SK-N-SH (cell line): ENCODE data around the gene NUDT1. TPM values are rescaled to one million over a fixed set of nuclear protein-coding genes. Genes with fewer than 3 reads are reported as not detected.

Experiments used
- CTCF ChIA-PET: fragments of 300-600, 350-600 bp; formaldehyde crosslinking; extraction: SDS; loops from one replicate; lab custom pipeline; 2021; lab: Yijun Ruan, JAX
- POLR2A ChIA-PET: fragments of 350-600 bp; sonication (Branson Sonifier 250); formaldehyde crosslinking; extraction: SDS; loops from one replicate; lab custom pipeline; 2020; ENCODE audit warnings: antibody characterized with exemption, inconsistent platforms; lab: Yijun Ruan, JAX
- DNase-seq: peaks from one replicate; pipeline ENCODE4 v3.0.0; 2012
- H2AFZ ChIP-seq: fragments of 200-600 bp; sonication (generic); 2 replicates; pipeline ENCODE4 v1.8.1; 2016; ENCODE audit warnings: antibody characterized with exemption, mild to moderate bottlenecking, low read depth
- H3F3A ChIP-seq: fragments of 200-600 bp; sonication (generic); replicated peaks from 2 replicates; pipeline ENCODE3; 2016; ENCODE audit warnings: antibody characterized with exemption, mild to moderate bottlenecking; ENCODE audit not compliant: insufficient read depth
- H3K27ac ChIP-seq, 2 experiments: fragments of 200-500 bp in 1 of 2; fragments of 200-600 bp in 1 of 2; sonication (Bioruptor generic) in 1 of 2; sonication (generic), shearing (Covaris generic) in 1 of 2; 2 replicates each; pipeline versions ENCODE4 v1.5.1 to v1.6.1; 2014 to 2016; ENCODE audit warnings: low read depth in 2 of 2, inconsistent platforms in 1 of 2, low read length in 1 of 2, mild to moderate bottlenecking in 1 of 2, mixed read lengths in 1 of 2
- H3K27me3 ChIP-seq: fragments of 200-600 bp; sonication (generic), shearing (Covaris generic); 2 replicates; pipeline ENCODE4 v1.6.1; 2016; ENCODE audit warnings: mixed run types; ENCODE audit not compliant: insufficient read depth
- H3K36me3 ChIP-seq, 2 experiments: fragments of 200-500 bp in 1 of 2; fragments of 200-600 bp in 1 of 2; sonication (Bioruptor generic) in 1 of 2; sonication (generic) in 1 of 2; replicated peaks in 1 of 2; 2 replicates each; pipeline versions ENCODE3 to v1.5.1; 2014 to 2016; ENCODE audit warnings: low read length in 1 of 2, mild to moderate bottlenecking in 1 of 2; ENCODE audit not compliant: insufficient read depth in 2 of 2, control insufficient read depth in 1 of 2
- H3K4me1 ChIP-seq, 2 experiments: fragments of 200-500 bp in 1 of 2; fragments of 200-600 bp in 1 of 2; sonication (Bioruptor generic) in 1 of 2; sonication (generic), shearing (Covaris generic) in 1 of 2; 2 replicates each; pipeline versions ENCODE4 v1.5.1 to v1.6.1; 2014 to 2016; ENCODE audit warnings: low read depth in 1 of 2, low read length in 1 of 2, mixed run types in 1 of 2; ENCODE audit not compliant: insufficient read depth in 2 of 2, control insufficient read depth in 1 of 2
- H3K4me2 ChIP-seq: fragments of 200-600 bp; sonication (generic), shearing (Covaris generic); 2 replicates; pipeline ENCODE4 v1.6.1; 2017; ENCODE audit warnings: mixed run types
- H3K4me3 ChIP-seq, 2 experiments: fragments of 200-500 bp in 1 of 2; fragments of 200-600 bp in 1 of 2; sonication (Bioruptor generic) in 1 of 2; sonication (generic), shearing (Covaris generic) in 1 of 2; 2 replicates each; pipeline versions ENCODE4 v1.5.1 to v1.8.1; 2014 to 2016; ENCODE audit warnings: low read depth in 2 of 2, inconsistent platforms in 1 of 2, low read length in 1 of 2, mild to moderate bottlenecking in 1 of 2, mixed read lengths in 1 of 2, moderate library complexity in 1 of 2
- H3K79me2 ChIP-seq: fragments of 200-600 bp; sonication (generic); 2 replicates; pipeline ENCODE4 v1.8.1; 2017; ENCODE audit warnings: mild to moderate bottlenecking; ENCODE audit not compliant: insufficient read depth
- H3K9ac ChIP-seq: fragments of 200-600 bp; sonication (generic); 2 replicates; pipeline ENCODE4 v1.6.1; 2017; ENCODE audit warnings: mixed run types
- H3K9me2 ChIP-seq: fragments of 200-600 bp; sonication (generic); 2 replicates; pipeline ENCODE4 v1.6.1; 2017; ENCODE audit warnings: mixed run types
- H3K9me3 ChIP-seq: fragments of 200-600 bp; sonication (generic); 2 replicates; pipeline ENCODE4 v1.6.1; 2017; ENCODE audit warnings: mixed run types, mild to moderate bottlenecking, moderate library complexity
- H4K20me1 ChIP-seq: fragments of 200-600 bp; sonication (generic); 2 replicates; pipeline ENCODE4 v1.6.1; 2017; ENCODE audit warnings: mild to moderate bottlenecking, mixed run types; ENCODE audit not compliant: insufficient read depth
- CHD2 ChIP-seq: fragments of 150-350 bp; IDR thresholded peaks from 2 replicates; pipeline ENCODE4 v1.6.1; 2018; ENCODE audit warnings: low read length; ENCODE audit not compliant: partially characterized antibody
- EP300 ChIP-seq, 2 experiments: IDR thresholded peaks; 2 replicates each; pipeline versions ENCODE4 v1.4.0 to v1.6.1; 2012; ENCODE audit warnings: borderline replicate concordance in 1 of 2, low read depth in 1 of 2, low read length in 1 of 2
- EZH2phosphoT487 ChIP-seq: fragments of 200-600 bp; sonication (generic); IDR thresholded peaks from 2 replicates; pipeline ENCODE4 v1.6.1; 2017; ENCODE audit warnings: low read depth, mixed run types, mild to moderate bottlenecking, antibody characterized with exemption, moderate library complexity, borderline replicate concordance
- GATA2 ChIP-seq: sonication (generic); formaldehyde crosslinking; IDR thresholded peaks from 2 replicates; pipeline ENCODE4 v1.5.0; 2020; ENCODE audit warnings: mild to moderate bottlenecking, missing genetic modification reagents
- MAX ChIP-seq: IDR thresholded peaks from 2 replicates; pipeline ENCODE4 v1.4.0; 2012; ENCODE audit warnings: low read depth
- NFIC ChIP-seq: IDR thresholded peaks from 2 replicates; pipeline ENCODE4 v1.4.0; 2012; ENCODE audit warnings: borderline replicate concordance
- PBX3 ChIP-seq: IDR thresholded peaks from 2 replicates; pipeline ENCODE4; 2012
- RAD21 ChIP-seq: IDR thresholded peaks from 2 replicates; pipeline ENCODE4 v1.6.1; 2012; ENCODE audit warnings: mild to moderate bottlenecking, low read length
- RCOR1 ChIP-seq: fragments of 150-350 bp; IDR thresholded peaks from 2 replicates; pipeline ENCODE4 v1.6.1; 2017; ENCODE audit warnings: antibody characterized with exemption, low read length
- RFX5 ChIP-seq: IDR thresholded peaks from 2 replicates; pipeline ENCODE4 v1.6.1; 2012; ENCODE audit warnings: mild to moderate bottlenecking, improper control_type of control experiment, low read length
- SMC3 ChIP-seq: IDR thresholded peaks from 2 replicates; pipeline ENCODE4 v1.6.1; 2012; ENCODE audit warnings: low read depth, low read length, improper control_type of control experiment
- TEAD4 ChIP-seq: IDR thresholded peaks from 2 replicates; pipeline ENCODE4 v1.4.0; 2012; ENCODE audit warnings: mild to moderate bottlenecking, borderline replicate concordance; ENCODE audit not compliant: insufficient read depth
- ZBTB33 ChIP-seq: IDR thresholded peaks from 2 replicates; pipeline ENCODE4 v1.4.0; 2012; ENCODE audit warnings: low read depth, borderline replicate concordance
- WGBS: methylation state at CpG from one replicate; pipeline ENCODE4 v1.1.6; 2017; ENCODE audit warnings: low lambda C conversion rate; 5-methylcytosine and 5-hydroxymethylcytosine counted together
- polyA plus RNA-seq, 3 experiments: library from polyadenylated mRNA; depleted of rRNA; stranded (reverse); fragments of >200 nt; gene quantifications; 2 replicates each; pipeline ENCODE4 v1.2.3, GENCODE V29; 2012

Gene NUDT1
- polyA plus RNA-seq, 1 of the 3 experiments (the other 2 are of a cell fraction) = 98.1 TPM

- H3K9me3 ChIP-seq = no peaks in the 10 kb centered on the region
- H4K20me1 ChIP-seq = peaks cover 3% of the 10 kb centered on the region; the same call in 1 of the 2 replicates
- WGBS = 84% methylated on average over 8 of the region's 8 CpGs
- H3K4me3 ChIP-seq = no peak overlapping the region
- H3K79me2 ChIP-seq = peaks cover 73% of the 10 kb centered on the region
- H3K27ac ChIP-seq = peak overlapping the region in 1 of 2 experiments; percentile 81; a peak in 2 of 4 replicates
- peaks cover 39 to 41% of the 10 kb centered on the region in 2 experiments for H3K36me3 ChIP-seq
- H3K27me3 ChIP-seq = no peaks in the 10 kb centered on the region
- H3K9me2 ChIP-seq = no peaks in the 10 kb centered on the region
- POLR2A ChIA-PET = interaction anchor here (1.2 to 1.4 kb wide), 2 partner anchors 12 to 13 kb away, joined by 3 to 4 read pairs; partner anchors contain the start of genes MRM2 and NUDT1
- H3F3A ChIP-seq = peaks cover 6% of the 10 kb centered on the region
- CTCF ChIA-PET = interaction anchor here (0.6 to 2.2 kb wide), 2 partner anchors 129 to 650 kb away, joined by 3 to 5 read pairs; no protein-coding TSS in a partner anchor
- TF ChIP-seq NFIC (no peak), EP300 (IDR thresholded peaks at IDR 0.05; ENCODE audit: borderline replicate concordance in 1 of 2, low read depth in 1 of 2, low read length in 1 of 2) (peak in 1 of 2 experiments; percentile 18; a peak in 1 of 4 replicates), GATA2 (0 out of 2 replicates have a peak, but pooled peaks have one; percentile 21), MAX (no peak), PBX3 (no peak)
- peak; percentile 76 for DNase-seq
- H3K4me2 ChIP-seq = no peak overlapping the region
- no peak overlapping the region for H3K9ac ChIP-seq
- H3K4me1 ChIP-seq = peaks cover 0 to 37% of the 10 kb centered on the region in 2 experiments; a peak in 1 of 4 replicates
- no peak overlapping the region for H2AFZ ChIP-seq
These were observed 13.1 kb upstream of the NUDT1 start for GRCh38 chr7:2228921-2229320.

- Histone ChIP-seq H3K9ac (no peak overlapping the region), H3K27me3 (no peaks in the 10 kb centered on the region), H3K36me3 (peaks cover 39 to 45% of the 10 kb centered on the region in 2 experiments), H3K9me2 (no peaks in the 10 kb centered on the region), H3K9me3 (no peaks in the 10 kb centered on the region), H3K4me2 (no peak overlapping the region), H4K20me1 (peaks cover 3% of the 10 kb centered on the region; the same call in 1 of the 2 replicates), H2AFZ (no peak overlapping the region), H3K4me3 (no peak overlapping the region), H3K4me1 (peaks cover 0 to 37% of the 10 kb centered on the region in 2 experiments; a peak in 1 of 4 replicates), H3K79me2 (peaks cover 73% of the 10 kb centered on the region), H3F3A (peaks cover 11% of the 10 kb centered on the region), H3K27ac (peak overlapping the region in 1 of 2 experiments; percentile 81; a peak in 2 of 4 replicates)
- CTCF ChIA-PET = interaction anchor here (0.6 to 1.0 kb wide), 2 partner anchors 20 to 673 kb away, joined by 3 read pairs; partner anchors contain the start of gene TMEM184A
- TF ChIP-seq RCOR1 (peak; percentile 22; the same call in 1 of the 2 replicates), RAD21 (0 out of 2 replicates have a peak, but pooled peaks have one; percentile 18), CHD2 (peak; percentile 27), GATA2 (no peak), EZH2phosphoT487 (no peak), TEAD4 (no peak), ZBTB33 (no peak), RFX5 (no peak), SMC3 (no peak)
- DNase-seq = peak; percentile 67
- WGBS = 82% methylated on average over 5 of the region's 7 CpGs
- POLR2A ChIA-PET = interaction anchor here (1.2 kb wide), 1 partner anchor 12 kb away, joined by 4 read pairs; no protein-coding TSS in a partner anchor
These were observed 12.6 kb upstream of the NUDT1 start for GRCh38 chr7:2229467-2229866.
